ENCODE results near the gene MPRIP.

The MPRIP gene

DNA sequence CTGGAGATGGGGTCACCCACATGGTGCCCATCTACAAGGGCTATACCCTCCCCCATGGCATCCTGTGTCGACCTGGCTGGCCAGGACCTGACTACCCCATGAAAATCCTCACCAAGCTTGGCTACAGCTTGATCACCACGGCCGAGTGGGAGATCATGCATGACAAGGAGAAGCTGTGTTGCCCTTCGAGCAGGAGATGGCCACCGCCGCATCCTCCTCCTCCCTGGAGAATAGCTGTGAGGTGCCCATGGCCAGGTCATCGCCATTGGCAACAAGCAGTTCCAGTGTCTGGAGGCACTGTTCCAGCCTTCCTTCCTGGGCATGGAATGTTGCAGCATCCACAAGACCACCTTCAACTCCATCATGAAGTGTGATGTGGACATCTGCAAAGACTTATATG lies 200.0 kb downstream of the MPRIP start:
- H3K36me3 Mint-ChIP-seq (ENCODE audit: low read depth), result peaks cover 26% of the 10 kb centered on the region
- DNase-seq, result no peak
- TF ChIP-seq, protein P1, sequence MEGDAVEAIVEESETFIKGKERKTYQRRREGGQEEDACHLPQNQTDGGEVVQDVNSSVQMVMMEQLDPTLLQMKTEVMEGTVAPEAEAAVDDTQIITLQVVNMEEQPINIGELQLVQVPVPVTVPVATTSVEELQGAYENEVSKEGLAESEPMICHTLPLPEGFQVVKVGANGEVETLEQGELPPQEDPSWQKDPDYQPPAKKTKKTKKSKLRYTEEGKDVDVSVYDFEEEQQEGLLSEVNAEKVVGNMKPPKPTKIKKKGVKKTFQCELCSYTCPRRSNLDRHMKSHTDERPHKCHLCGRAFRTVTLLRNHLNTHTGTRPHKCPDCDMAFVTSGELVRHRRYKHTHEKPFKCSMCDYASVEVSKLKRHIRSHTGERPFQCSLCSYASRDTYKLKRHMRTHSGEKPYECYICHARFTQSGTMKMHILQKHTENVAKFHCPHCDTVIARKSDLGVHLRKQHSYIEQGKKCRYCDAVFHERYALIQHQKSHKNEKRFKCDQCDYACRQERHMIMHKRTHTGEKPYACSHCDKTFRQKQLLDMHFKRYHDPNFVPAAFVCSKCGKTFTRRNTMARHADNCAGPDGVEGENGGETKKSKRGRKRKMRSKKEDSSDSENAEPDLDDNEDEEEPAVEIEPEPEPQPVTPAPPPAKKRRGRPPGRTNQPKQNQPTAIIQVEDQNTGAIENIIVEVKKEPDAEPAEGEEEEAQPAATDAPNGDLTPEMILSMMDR (IDR thresholded peaks at IDR 0.05), result no peak
- no peak overlapping the region for H3K4me3 Mint-ChIP-seq
- no peaks in the 10 kb centered on the region for H3K9me3 Mint-ChIP-seq
- H3K27me3 Mint-ChIP-seq (ENCODE audit: low read depth, poor library complexity), result peaks cover 6% of the 10 kb centered on the region
- H3K4me1 Mint-ChIP-seq, result peaks cover 5% of the 10 kb centered on the region
- no peak overlapping the region for H3K27ac Mint-ChIP-seq
